B cell (primary cell): ENCODE data around the gene LAIR1. TPM values are rescaled to one million over a fixed set of nuclear protein-coding genes. Genes with fewer than 3 reads are reported as not detected.
A peak's percentile ranks its signal among the peaks of the same experiment; 100 is the strongest.

Experiments used
- ATAC-seq: fragments of 200-7000 bp; cut with Tn5 transposase; one replicate; pipeline ENCODE4 v1.10.0; 2021; ENCODE audit warnings: low read depth, mild to moderate bottlenecking, moderate number of reproducible peaks, moderate library complexity
- CTCF ChIA-PET: fragments of 350-600 bp; sonication (Branson Sonifier 250); formaldehyde crosslinking; loops from one replicate; lab custom pipeline; 2021; ENCODE audit warnings: antibody characterized with exemption, inconsistent platforms; lab: Charles Lee
- POLR2A ChIA-PET: fragments of 350-600 bp; sonication (Branson Sonifier 250); formaldehyde crosslinking; loops from one replicate; lab custom pipeline; 2021; ENCODE audit warnings: antibody characterized with exemption; lab: Charles Lee
- DNase-seq: peaks from one replicate; pipeline ENCODE4 v3.0.0; 2013
- H2AFZ ChIP-seq: 2 replicates; pipeline ENCODE4 v1.6.1; 2012; ENCODE audit warnings: mild to moderate bottlenecking, low read depth, low read length; ENCODE audit not compliant: insufficient read depth, poor library complexity, severe bottlenecking
- H3K27ac ChIP-seq, 2 donors: 1 replicate in 1 of 2; 2 replicates in 1 of 2; pipeline ENCODE4 v1.5.1; 2012 to 2013; ENCODE audit warnings: low read length in 2 of 2, mild to moderate bottlenecking in 2 of 2, moderate library complexity in 1 of 2
- H3K27me3 ChIP-seq, 4 experiments: fragments of 200-600 bp in 1 of 4; sonication (generic) in 1 of 4; replicated peaks in 1 of 4; 1 replicate in 2 of 4; 2 replicates in 2 of 4; pipeline versions ENCODE4 v1.6.1 to v1.7.0; 2013 to 2016; ENCODE audit warnings: low read length in 3 of 4, mild to moderate bottlenecking in 2 of 4, mixed read lengths in 1 of 4, moderate library complexity in 1 of 4; ENCODE audit not compliant: insufficient read depth in 4 of 4, control insufficient read depth in 3 of 4; ENCODE audit errors: control extremely low read depth in 1 of 4
- H3K36me3 ChIP-seq, 2 experiments: replicated peaks in 1 of 2; 1 replicate in 1 of 2; 2 replicates in 1 of 2; pipeline versions ENCODE4 v1.6.1 to v1.7.1; 2013; ENCODE audit warnings: low read length in 1 of 2; ENCODE audit not compliant: insufficient read depth in 2 of 2, control insufficient read depth in 1 of 2; ENCODE audit errors: control extremely low read depth in 1 of 2, extremely low read depth in 1 of 2
- H3K4me1 ChIP-seq, 2 donors: fragments of 200-600 bp in 1 of 2; sonication (generic) in 1 of 2; 1 replicate in 1 of 2; 2 replicates in 1 of 2; pipeline versions ENCODE4 v1.5.1 to v1.6.1; 2013 to 2017; ENCODE audit warnings: low read length in 2 of 2; ENCODE audit not compliant: control insufficient read depth in 2 of 2, insufficient read depth in 2 of 2
- H3K4me2 ChIP-seq: replicated peaks from 2 replicates; pipeline ENCODE3; 2012; ENCODE audit warnings: mild to moderate bottlenecking, low read depth, low read length; ENCODE audit not compliant: poor library complexity, severe bottlenecking
- H3K4me3 ChIP-seq, 5 experiments: fragments of 200-600 bp in 1 of 5; sonication (generic) in 1 of 5; 1 replicate in 3 of 5; 2 replicates in 2 of 5; pipeline versions ENCODE4 v1.5.1 to v1.7.0; 2011 to 2016; ENCODE audit warnings: low read length in 4 of 5, mild to moderate bottlenecking in 4 of 5, low read depth in 2 of 5, control low read depth in 1 of 5, moderate library complexity in 1 of 5; ENCODE audit not compliant: insufficient read depth in 1 of 5; ENCODE audit errors: control extremely low read depth in 1 of 5, extremely low read depth in 1 of 5
- H3K79me2 ChIP-seq: fragments of 200-600 bp; sonication (generic); one replicate; pipeline ENCODE4 v1.6.0; 2016; ENCODE audit warnings: low read length; ENCODE audit not compliant: control insufficient read depth, insufficient read depth
- H3K9ac ChIP-seq: fragments of 200-600 bp; sonication (generic); 2 replicates; pipeline ENCODE4 v1.6.1; 2017; ENCODE audit warnings: mild to moderate bottlenecking, low read length, moderate library complexity
- H3K9me3 ChIP-seq, 3 donors: one replicate each; pipeline versions ENCODE4 v1.6.1 to v1.7.1; 2013; ENCODE audit warnings: low read length in 2 of 3; ENCODE audit not compliant: control insufficient read depth in 2 of 3, insufficient read depth in 1 of 3; ENCODE audit errors: control extremely low read depth in 1 of 3
- H4K20me1 ChIP-seq: 2 replicates; pipeline ENCODE4 v1.6.0; 2012; ENCODE audit warnings: mild to moderate bottlenecking, low read length; ENCODE audit not compliant: insufficient read depth, control insufficient read depth, poor library complexity, severe bottlenecking
- H3K27ac Mint-ChIP-seq: one replicate; pipeline ENCODE4 v1.8.0; 2021; ENCODE audit warnings: mixed read lengths
- H3K27me3 Mint-ChIP-seq: one replicate; pipeline ENCODE4 v1.8.0; 2021; ENCODE audit warnings: mixed read lengths
- H3K4me1 Mint-ChIP-seq: one replicate; pipeline ENCODE4 v1.8.0; 2021; ENCODE audit warnings: mixed read lengths
- H3K4me3 Mint-ChIP-seq: one replicate; pipeline ENCODE4 v1.8.0; 2021; ENCODE audit warnings: mixed read lengths
- H3K9me3 Mint-ChIP-seq: one replicate; pipeline ENCODE4 v1.8.0; 2022; ENCODE audit warnings: mixed read lengths; ENCODE audit not compliant: insufficient read depth
- CTCF ChIP-seq: fragments of 200-600 bp; IDR thresholded peaks from one replicate; pipeline ENCODE4 v1.8.0; 2022; ENCODE audit warnings: antibody characterized with exemption, mild to moderate bottlenecking
- EZH2 ChIP-seq: IDR thresholded peaks from 2 replicates; pipeline ENCODE4 v1.6.1; 2012; ENCODE audit warnings: borderline replicate concordance, low read depth, mild to moderate bottlenecking, moderate library complexity, low read length; ENCODE audit not compliant: insufficient read depth, poor library complexity, severe bottlenecking
- WGBS: methylation state at CpG from one replicate; pipeline ENCODE4 v1.1.5; 2013; ENCODE audit warnings: missing lambda C conversion rate; ENCODE audit not compliant: insufficient coverage; 5-methylcytosine and 5-hydroxymethylcytosine counted together
- intact Hi-C: fragments of 100-400 bp; cut with micrococcal nuclease; formaldehyde crosslinking; loops from one replicate; pipeline ENCODE4 v1.10.0; 2022
- polyA plus RNA-seq: library from polyadenylated mRNA; depleted of rRNA; stranded (reverse); fragments of >200 nt; gene quantifications from 2 replicates; pipeline ENCODE4 v1.2.3, GENCODE V29; 2012
- total RNA-seq, 2 donors: library from RNA; stranded (reverse); fragments of 120-200 nt in 1 of 2; gene quantifications; 1 replicate in 1 of 2; 2 replicates in 1 of 2; pipeline versions ENCODE4 v1.2.3 to v1.2.4, GENCODE V29; 2013 to 2022

The LAIR1 gene
- total and polyA plus RNA-seq, 2 donors (not counting 1 experiment from before 2014, with no cell fraction given): 41.5 to 173 TPM

GRCh38 chr19:54412877-54413276 is 48.1 kb upstream of the LAIR1 start:
- Histone ChIP-seq H3K4me1 (peaks cover 8 to 23% of the 10 kb centered on the region in 2 donors), H3K4me3 (no peak overlapping the region), H3K27me3 (peaks cover 0 to 55% (median 28%) of the 10 kb centered on the region in 4 experiments), H3K36me3 (no peaks in the 10 kb centered on the region), H3K4me2 (no peak overlapping the region), H4K20me1 (no peaks in the 10 kb centered on the region), H3K27ac (no peak overlapping the region), H3K9ac (no peak overlapping the region), H2AFZ (no peak overlapping the region), H3K9me3 (peaks cover 0 to 23% (median 0%) of the 10 kb centered on the region in 3 donors), H3K79me2 (no peaks in the 10 kb centered on the region)
- Mint-ChIP-seq H3K4me3 (no peak overlapping the region), H3K9me3 (no peaks in the 10 kb centered on the region), H3K27ac (no peak overlapping the region), H3K4me1 (peaks cover 7% of the 10 kb centered on the region), H3K27me3 (peaks cover 45% of the 10 kb centered on the region)
- ChIA-PET POLR2A (no interaction called here), CTCF (no interaction called here)
- ATAC-seq (no peak), DNase-seq (no peak)
- 40% methylated on average over 1 of the region's 4 CpGs for WGBS
- intact Hi-C loops: no loop called here
- TF ChIP-seq EZH2 (no peak), CTCF (no peak)

DNA sequence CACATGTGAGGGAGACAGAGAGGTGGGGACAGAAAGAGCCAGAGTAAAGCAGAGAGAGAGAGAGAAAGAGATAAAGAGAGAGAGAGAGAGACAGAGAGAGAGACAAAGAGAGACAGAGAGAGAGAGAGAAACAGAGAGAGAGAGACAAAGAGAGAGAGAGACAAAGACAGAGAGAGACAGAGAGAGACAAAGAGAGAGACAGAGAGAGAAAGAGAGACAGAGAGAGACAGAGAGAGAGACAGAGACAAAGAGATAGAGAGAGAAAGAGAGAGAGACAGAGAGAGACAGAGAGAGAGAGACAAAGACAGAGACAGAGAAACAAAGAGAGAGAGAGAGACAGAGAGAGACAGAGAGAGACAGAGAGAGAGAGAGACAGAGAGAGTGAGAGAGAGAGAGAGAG is 46.3 kb upstream of the LAIR1 start:
- Histone ChIP-seq H3K27me3 (peaks cover 0 to 39% (median 19%) of the 10 kb centered on the region in 4 experiments), H3K36me3 (no peaks in the 10 kb centered on the region), H3K27ac (no peak overlapping the region), H3K4me3 (no peak overlapping the region), H3K79me2 (no peaks in the 10 kb centered on the region), H3K9ac (no peak overlapping the region), H2AFZ (no peak overlapping the region), H3K4me2 (no peak overlapping the region), H4K20me1 (no peaks in the 10 kb centered on the region), H3K4me1 (peaks cover 5 to 13% of the 10 kb centered on the region in 2 donors), H3K9me3 (peaks cover 0 to 16% (median 0%) of the 10 kb centered on the region in 3 donors)
- DNase-seq: no peak
- no peak for ATAC-seq
- CTCF ChIA-PET: interaction anchor here (0.8 kb wide), 1 partner anchor 145 kb away, joined by 5 read pairs; no protein-coding TSS in a partner anchor
- TF ChIP-seq EZH2 (no peak), CTCF (peak; percentile 13)
- POLR2A ChIA-PET: no interaction called here
- no peak overlapping the region for H3K27ac Mint-ChIP-seq
- no peaks in the 10 kb centered on the region for H3K9me3 Mint-ChIP-seq
- H3K27me3 Mint-ChIP-seq: peaks cover 34% of the 10 kb centered on the region
- intact Hi-C loops: no loop called here
- no peaks in the 10 kb centered on the region for H3K4me1 Mint-ChIP-seq
- no peak overlapping the region for H3K4me3 Mint-ChIP-seq
